ENCODE data around the gene LMCD1. TPM values are rescaled to one million over a fixed set of nuclear protein-coding genes. Genes with fewer than 3 reads are reported as not detected.

The LMCD1 gene
- total RNA-seq, 2 experiments from 2014 or later: 0.47 TPM; not detected in 1

GRCh38 chr3:8537440-8537839, 35.8 kb downstream of the LMCD1 start:
- ChIA-PET CTCF (ENCODE audit: unreplicated experiment) (no interaction called here), POLR2A (no interaction called here)
- Histone ChIP-seq H3K9me2 (ENCODE audit: insufficient read depth, low read length) (no peaks in the 10 kb centered on the region), H3K4me2 (ENCODE audit: low read length) (no peak overlapping the region), H3K27ac (ENCODE audit: low read depth, low read length, poor library complexity, severe bottlenecking) (no peak overlapping the region), H2AFZ (ENCODE audit: low read length) (no peak overlapping the region), H3K9me3 (ENCODE audit: low read length) (no peaks in the 10 kb centered on the region), H3K79me2 (ENCODE audit: insufficient read depth, low read depth, low read length) (no peaks in the 10 kb centered on the region), H3K36me3 (ENCODE audit: insufficient read depth, low read length) (no peaks in the 10 kb centered on the region), H3K4me1 (ENCODE audit: insufficient read depth, low read length, poor library complexity, severe bottlenecking) (no peaks in the 10 kb centered on the region), H4K20me1 (ENCODE audit: insufficient read depth, low read length) (no peaks in the 10 kb centered on the region), H3K4me3 (ENCODE audit: low read depth, low read length, poor library complexity, severe bottlenecking) (no peak overlapping the region)
- intact Hi-C loops (cut with micrococcal nuclease; ENCODE audit: unreplicated experiment): no loop called here
- TF ChIP-seq CTCF (conservative IDR thresholded peaks at IDR 0.05; ENCODE audit: low read length) (no peak), EZH2phosphoT487 (IDR thresholded peaks at IDR 0.05; ENCODE audit: borderline replicate concordance, low read depth, low read length) (no peak)
- DNase-seq (ENCODE audit: low spot score): no peak
- no TSS peak for BruUV-seq (replicated peaks)

GRCh38 chr3:8538223-8538622, 36.6 kb downstream of the LMCD1 start:
- POLR2A ChIA-PET: no interaction called here
- CTCF ChIA-PET (ENCODE audit: unreplicated experiment): no interaction called here

GRCh38 chr3:8538913-8539312, 37.3 kb downstream of the LMCD1 start:
- Histone ChIP-seq H3K4me3 (ENCODE audit: low read depth, low read length, poor library complexity, severe bottlenecking) (no peak overlapping the region), H3K4me1 (ENCODE audit: insufficient read depth, low read length, poor library complexity, severe bottlenecking) (no peaks in the 10 kb centered on the region), H3K27ac (ENCODE audit: low read depth, low read length, poor library complexity, severe bottlenecking) (no peak overlapping the region), H3K79me2 (ENCODE audit: insufficient read depth, low read depth, low read length) (no peaks in the 10 kb centered on the region), H4K20me1 (ENCODE audit: insufficient read depth, low read length) (no peaks in the 10 kb centered on the region), H3K9me3 (ENCODE audit: low read length) (no peaks in the 10 kb centered on the region), H3K4me2 (ENCODE audit: low read length) (no peak overlapping the region), H3K36me3 (ENCODE audit: insufficient read depth, low read length) (no peaks in the 10 kb centered on the region), H3K9me2 (ENCODE audit: insufficient read depth, low read length) (no peaks in the 10 kb centered on the region), H2AFZ (ENCODE audit: low read length) (no peak overlapping the region)
- no peak for TF ChIP-seq CTCF (conservative IDR thresholded peaks at IDR 0.05; ENCODE audit: low read length)
- TF ChIP-seq EZH2phosphoT487 (IDR thresholded peaks at IDR 0.05; ENCODE audit: borderline replicate concordance, low read depth, low read length): no peak
- intact Hi-C loops (cut with micrococcal nuclease; ENCODE audit: unreplicated experiment): no loop called here
- POLR2A ChIA-PET: no interaction called here
- no peak for DNase-seq (ENCODE audit: low spot score)
- no TSS peak for BruUV-seq (replicated peaks)
- CTCF ChIA-PET (ENCODE audit: unreplicated experiment): no interaction called here

More at GRCh38 chr3:8538223-8538622, 36.6 kb downstream of the LMCD1 start:
- DNase-seq (ENCODE audit: low spot score): no peak
- Histone ChIP-seq H3K4me2 (ENCODE audit: low read length) (no peak overlapping the region), H3K4me3 (ENCODE audit: low read depth, low read length, poor library complexity, severe bottlenecking) (no peak overlapping the region), H3K27ac (ENCODE audit: low read depth, low read length, poor library complexity, severe bottlenecking) (no peak overlapping the region), H3K36me3 (ENCODE audit: insufficient read depth, low read length) (no peaks in the 10 kb centered on the region), H3K79me2 (ENCODE audit: insufficient read depth, low read depth, low read length) (no peaks in the 10 kb centered on the region), H2AFZ (ENCODE audit: low read length) (no peak overlapping the region), H3K9me3 (ENCODE audit: low read length) (no peaks in the 10 kb centered on the region), H3K9me2 (ENCODE audit: insufficient read depth, low read length) (no peaks in the 10 kb centered on the region), H4K20me1 (ENCODE audit: insufficient read depth, low read length) (no peaks in the 10 kb centered on the region), H3K4me1 (ENCODE audit: insufficient read depth, low read length, poor library complexity, severe bottlenecking) (no peaks in the 10 kb centered on the region)
- intact Hi-C loops (cut with micrococcal nuclease; ENCODE audit: unreplicated experiment): no loop called here
- TF ChIP-seq CTCF (conservative IDR thresholded peaks at IDR 0.05; ENCODE audit: low read length): no peak
- TF ChIP-seq EZH2phosphoT487 (IDR thresholded peaks at IDR 0.05; ENCODE audit: borderline replicate concordance, low read depth, low read length): no peak
- BruUV-seq (replicated peaks): no TSS peak
